ENCODE measurements around the gene C11orf42. TPM values are rescaled to one million over a fixed set of nuclear protein-coding genes. Genes with fewer than 3 reads are reported as not detected.
"Not testable (repeated sequence)": the region's sequence is repeated elsewhere in the genome, so short reads cannot be mapped to it uniquely, and the experiment has no call there.

C11orf42 gene
- total RNA-seq, 4 donors from 2014 or later, result not detected

DNA sequence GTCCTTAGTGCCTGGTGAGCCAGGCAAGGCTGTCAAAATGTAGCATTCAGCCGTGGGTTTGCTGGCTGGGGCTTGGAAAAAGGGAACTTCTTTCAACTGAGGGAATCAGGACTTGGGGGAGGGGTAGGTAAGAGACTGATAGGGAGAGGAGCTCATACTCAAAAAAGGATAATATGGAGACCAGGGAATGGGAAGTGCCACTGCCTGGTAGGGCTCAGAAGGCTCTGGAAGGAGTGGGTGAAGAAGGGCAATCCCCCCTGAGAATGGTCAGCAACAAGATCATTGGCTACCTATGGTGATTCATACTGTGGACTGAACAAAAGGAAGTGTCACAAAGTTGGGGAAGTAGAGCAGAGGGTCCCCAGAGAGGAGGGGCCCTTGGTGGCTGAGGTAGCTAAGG lies 35.4 kb downstream of the C11orf42 start:
- Histone ChIP-seq H3K9me3 (no peaks in the 10 kb centered on the region), H3K36me3 (no peaks in the 10 kb centered on the region), H3K27me3 (no peaks in the 10 kb centered on the region), H3K27ac (no peak overlapping the region), H3K4me1 (peaks cover 0 to 1% of the 10 kb centered on the region in 2 donors), H3K4me3 (no peak overlapping the region)
- DNase-seq (no peak), ATAC-seq (no peak)
- in situ Hi-C loops (cut with MboI; ENCODE audit: low sequenced_read_pairs in 4 of 4) (loop anchor here (10.0 to 25.0 kb wide), 3 partner anchors 114 to 247 kb away; partner anchors contain the start of genes ARFIP2 (in 3 of the 4), DNHD1 (in 3 of the 4) and TIMM10B (in 3 of the 4)), intact Hi-C loops (cut with DNase I; ENCODE audit: low total_unique reads) (no loop called here)
- TF ChIP-seq, protein P1, sequence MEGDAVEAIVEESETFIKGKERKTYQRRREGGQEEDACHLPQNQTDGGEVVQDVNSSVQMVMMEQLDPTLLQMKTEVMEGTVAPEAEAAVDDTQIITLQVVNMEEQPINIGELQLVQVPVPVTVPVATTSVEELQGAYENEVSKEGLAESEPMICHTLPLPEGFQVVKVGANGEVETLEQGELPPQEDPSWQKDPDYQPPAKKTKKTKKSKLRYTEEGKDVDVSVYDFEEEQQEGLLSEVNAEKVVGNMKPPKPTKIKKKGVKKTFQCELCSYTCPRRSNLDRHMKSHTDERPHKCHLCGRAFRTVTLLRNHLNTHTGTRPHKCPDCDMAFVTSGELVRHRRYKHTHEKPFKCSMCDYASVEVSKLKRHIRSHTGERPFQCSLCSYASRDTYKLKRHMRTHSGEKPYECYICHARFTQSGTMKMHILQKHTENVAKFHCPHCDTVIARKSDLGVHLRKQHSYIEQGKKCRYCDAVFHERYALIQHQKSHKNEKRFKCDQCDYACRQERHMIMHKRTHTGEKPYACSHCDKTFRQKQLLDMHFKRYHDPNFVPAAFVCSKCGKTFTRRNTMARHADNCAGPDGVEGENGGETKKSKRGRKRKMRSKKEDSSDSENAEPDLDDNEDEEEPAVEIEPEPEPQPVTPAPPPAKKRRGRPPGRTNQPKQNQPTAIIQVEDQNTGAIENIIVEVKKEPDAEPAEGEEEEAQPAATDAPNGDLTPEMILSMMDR (IDR thresholded peaks at IDR 0.05 in 4 of 5, conservative IDR thresholded peaks at IDR 0.05 in 1 of 5), result no peak
- no peak for TF ChIP-seq POLR2A (IDR thresholded peaks at IDR 0.05)

- ATAC-seq (no peak), DNase-seq (no peak)
- TF ChIP-seq, protein P1 (IDR thresholded peaks at IDR 0.05 in 4 of 5, conservative IDR thresholded peaks at IDR 0.05 in 1 of 5), result no peak
- no peak for TF ChIP-seq POLR2A (IDR thresholded peaks at IDR 0.05)
- intact Hi-C loops (cut with DNase I; ENCODE audit: low total_unique reads) (no loop called here), in situ Hi-C loops (cut with MboI; ENCODE audit: low sequenced_read_pairs in 4 of 4) (loop anchor here (10.0 to 25.0 kb wide), 3 partner anchors 113 to 246 kb away; partner anchors contain the start of genes ARFIP2 (in 3 of the 4), DNHD1 (in 3 of the 4) and TIMM10B (in 3 of the 4))
- no peak overlapping the region for H3K4me3 ChIP-seq
- H3K27ac ChIP-seq, result no peak overlapping the region
- H3K36me3 ChIP-seq, result no peaks in the 10 kb centered on the region
- H3K27me3 ChIP-seq, result no peaks in the 10 kb centered on the region
- H3K9me3 ChIP-seq, result no peaks in the 10 kb centered on the region
- H3K4me1 ChIP-seq, result no peaks in the 10 kb centered on the region
These were observed 36.0 kb downstream of the C11orf42 start for GRCh38 chr11:6241316-6241715.

- ATAC-seq, result no peak
- in situ Hi-C loops (cut with MboI; ENCODE audit: low sequenced_read_pairs in 4 of 4), result loop anchor here (10.0 to 25.0 kb wide), 3 partner anchors 109 to 242 kb away; partner anchors contain the start of genes ARFIP2 (in 3 of the 4), DNHD1 (in 3 of the 4) and TIMM10B (in 3 of the 4)
- Histone ChIP-seq H3K4me1 (no peaks in the 10 kb centered on the region), H3K36me3 (no peaks in the 10 kb centered on the region), H3K27me3 (no peaks in the 10 kb centered on the region), H3K27ac (no peak overlapping the region), H3K4me3 (no peak overlapping the region), H3K9me3 (no peaks in the 10 kb centered on the region)
- no peak for DNase-seq
- intact Hi-C loops (cut with DNase I; ENCODE audit: low total_unique reads), result no loop called here
- TF ChIP-seq, protein P1 (IDR thresholded peaks at IDR 0.05 in 4 of 5, conservative IDR thresholded peaks at IDR 0.05 in 1 of 5), result no peak
- no peak for TF ChIP-seq POLR2A (IDR thresholded peaks at IDR 0.05)
These were observed 40.2 kb downstream of the C11orf42 start for GRCh38 chr11:6245536-6245935.

DNA sequence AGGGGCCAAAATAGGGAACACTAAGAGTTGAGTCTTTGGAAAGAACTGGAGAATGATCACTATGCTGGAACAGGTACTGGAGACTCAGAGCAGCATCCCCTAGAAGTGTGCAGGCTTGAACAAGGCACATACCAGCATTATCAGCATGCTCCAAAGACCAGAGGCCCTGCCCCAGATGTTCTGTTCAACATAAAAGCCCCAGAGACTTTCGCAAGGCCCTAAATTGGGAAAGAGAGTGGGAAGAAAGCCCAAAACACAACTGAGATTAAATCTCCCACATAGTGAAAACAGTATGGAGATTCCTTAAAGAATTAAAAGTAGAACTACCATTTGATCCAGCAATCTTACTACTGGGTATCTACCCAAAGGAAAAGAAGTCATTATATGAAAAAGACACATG lies 42.9 kb downstream of the C11orf42 start:
- no peak overlapping the region for H3K4me3 ChIP-seq
- no peaks in the 10 kb centered on the region for H3K36me3 ChIP-seq
- no peak for DNase-seq
- in situ Hi-C loops (cut with MboI; ENCODE audit: low sequenced_read_pairs in 4 of 4) (loop anchor here (10.0 to 25.0 kb wide), 3 partner anchors 107 to 239 kb away; partner anchors contain the start of genes ARFIP2 (in 3 of the 4), DNHD1 (in 3 of the 4) and TIMM10B (in 3 of the 4)), intact Hi-C loops (cut with DNase I; ENCODE audit: low total_unique reads) (no loop called here)
- TF ChIP-seq, protein P1 (IDR thresholded peaks at IDR 0.05 in 4 of 5, conservative IDR thresholded peaks at IDR 0.05 in 1 of 5), result no peak
- no peak for TF ChIP-seq POLR2A (IDR thresholded peaks at IDR 0.05)
- no peak overlapping the region for H3K27ac ChIP-seq
- H3K9me3 ChIP-seq, result no peaks in the 10 kb centered on the region
- no peak for ATAC-seq
- no peaks in the 10 kb centered on the region for H3K4me1 ChIP-seq
- H3K27me3 ChIP-seq, result no peaks in the 10 kb centered on the region

DNA sequence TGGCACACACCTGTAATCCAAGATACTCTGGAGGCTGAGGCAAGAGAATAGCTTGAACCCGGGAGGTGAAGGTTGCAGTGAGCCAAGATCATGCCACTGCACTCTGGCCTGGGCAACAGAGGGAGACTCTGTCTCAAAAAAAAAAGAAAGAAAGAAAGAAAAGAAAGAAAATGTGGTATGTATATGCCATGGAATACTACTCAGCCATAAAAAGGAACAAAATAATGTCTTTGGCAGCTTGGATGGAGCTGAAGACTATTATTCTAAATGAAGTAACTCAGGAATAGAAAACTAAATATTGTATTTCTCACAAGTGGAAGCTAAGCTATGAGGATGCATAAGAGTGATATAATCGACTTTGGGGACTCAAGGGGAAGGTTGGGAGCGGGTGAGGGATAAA lies 43.5 kb downstream of the C11orf42 start:
- intact Hi-C loops (cut with DNase I; ENCODE audit: low total_unique reads); H3K36me3 ChIP-seq; ATAC-seq; DNase-seq; H3K27ac ChIP-seq; H3K27me3 ChIP-seq; H3K4me3 ChIP-seq; H3K9me3 ChIP-seq; H3K4me1 ChIP-seq: not testable (repeated sequence)
- in situ Hi-C loops (cut with MboI; ENCODE audit: low sequenced_read_pairs in 4 of 4), result loop anchor here (10.0 to 25.0 kb wide), 3 partner anchors 106 to 238 kb away; partner anchors contain the start of genes ARFIP2 (in 3 of the 4), DNHD1 (in 3 of the 4) and TIMM10B (in 3 of the 4)
